GM18526 (cell line): ENCODE data around the gene ZWILCH.

Experiments
- POLR2A ChIP-seq: IDR thresholded peaks from 3 replicates; pipeline ENCODE4 v1.6.1; 2011; ENCODE audit not compliant: insufficient read length; ENCODE audit errors: extremely low read depth

ZWILCH gene

GRCh38 chr15:66508293-66508883, 3.3 kb downstream of the ZWILCH start:
- no peak for TF ChIP-seq POLR2A

GRCh38 chr15:66514586-66514985, 9.5 kb downstream of the ZWILCH start:
- TF ChIP-seq POLR2A, result no peak

- TF ChIP-seq POLR2A, result no peak
These were observed 10.8 kb downstream of the ZWILCH start for GRCh38 chr15:66515901-66516322.

GRCh38 chr15:66523926-66524325, 18.8 kb downstream of the ZWILCH start:
- TF ChIP-seq POLR2A, result no peak

GRCh38 chr15:66524838-66525237, 19.7 kb downstream of the ZWILCH start:
- TF ChIP-seq POLR2A, result no peak

GRCh38 chr15:66535056-66535455, 29.9 kb downstream of the ZWILCH start:
- no peak for TF ChIP-seq POLR2A

- no peak for TF ChIP-seq POLR2A
These were observed 37.8 kb downstream of the ZWILCH start for GRCh38 chr15:66542896-66543295.

- TF ChIP-seq POLR2A, result no peak
These were observed 40.1 kb downstream of the ZWILCH start for GRCh38 chr15:66545255-66545654.

GRCh38 chr15:66555685-66556084, 50.6 kb downstream of the ZWILCH start:
- TF ChIP-seq POLR2A, result no peak

- no peak for TF ChIP-seq POLR2A
These were observed 53.1 kb downstream of the ZWILCH start for GRCh38 chr15:66558271-66558670.

GRCh38 chr15:66560856-66561525, 55.9 kb downstream of the ZWILCH start:
- no peak for TF ChIP-seq POLR2A

GRCh38 chr15:66563126-66563525, 58.0 kb downstream of the ZWILCH start:
- TF ChIP-seq POLR2A, result no peak

- no peak for TF ChIP-seq POLR2A
These were observed 58.5 kb downstream of the ZWILCH start for GRCh38 chr15:66563566-66564110.

GRCh38 chr15:66564136-66565041, 59.3 kb downstream of the ZWILCH start:
- TF ChIP-seq POLR2A, result no peak

- no peak for TF ChIP-seq POLR2A
These were observed 60.1 kb downstream of the ZWILCH start for GRCh38 chr15:66565141-66565641.
